GM23338 (cell line): ENCODE results near the gene CCBE1. TPM values are rescaled to one million over a fixed set of nuclear protein-coding genes. Genes with fewer than 3 reads are reported as not detected.

Source experiments
- ATAC-seq: fragments of 200-7000 bp; cut with Tn5 transposase; 3 replicates; pipeline ENCODE4 v1.9.1; 2020
- DNase-seq: peaks from one replicate; pipeline ENCODE4 v3.0.0-alpha.2; 2015; ENCODE audit warnings: low spot score
- H2AFZ ChIP-seq: fragments of 200-600 bp; sonication (generic); 2 replicates; pipeline ENCODE4 v1.8.0; 2016; ENCODE audit warnings: antibody characterized with exemption, mild to moderate bottlenecking, moderate library complexity
- H3F3A ChIP-seq: fragments of 200-600 bp; sonication (generic); replicated peaks from 2 replicates; pipeline ENCODE4 v1.8.0; 2017; ENCODE audit warnings: antibody characterized with exemption, mixed run types, low read depth
- H3K27ac ChIP-seq: fragments of 200-600 bp; sonication (generic); 2 replicates; pipeline ENCODE4 v1.6.1; 2016; ENCODE audit warnings: low read depth
- H3K27me3 ChIP-seq: fragments of 200-600 bp; sonication (generic); 2 replicates; pipeline ENCODE4 v1.8.0; 2016; ENCODE audit warnings: mild to moderate bottlenecking, mixed run types, moderate library complexity; ENCODE audit not compliant: insufficient read depth
- H3K36me3 ChIP-seq: fragments of 200-600 bp; sonication (generic); 2 replicates; pipeline ENCODE4 v1.8.0; 2016; ENCODE audit warnings: mild to moderate bottlenecking; ENCODE audit not compliant: insufficient read depth
- H3K4me1 ChIP-seq: fragments of 200-600 bp; sonication (generic); 2 replicates; pipeline ENCODE4 v1.8.0; 2016; ENCODE audit warnings: mild to moderate bottlenecking, moderate library complexity; ENCODE audit not compliant: insufficient read depth
- H3K4me2 ChIP-seq: fragments of 200-600 bp; sonication (generic); 2 replicates; pipeline ENCODE4 v1.7.1; 2017; ENCODE audit warnings: mixed run types
- H3K4me3 ChIP-seq: fragments of 200-600 bp; sonication (generic); 2 replicates; pipeline ENCODE4 v1.6.1; 2016; ENCODE audit warnings: mixed run types
- H3K79me2 ChIP-seq: fragments of 200-600 bp; sonication (generic); replicated peaks from 2 replicates; pipeline ENCODE4 v1.8.0; 2017; ENCODE audit warnings: mild to moderate bottlenecking; ENCODE audit not compliant: insufficient read depth
- H3K9me2 ChIP-seq: fragments of 200-600 bp; sonication (generic); 2 replicates; pipeline ENCODE4 v1.8.0; 2017; ENCODE audit not compliant: insufficient read depth
- H4K20me1 ChIP-seq: fragments of 200-600 bp; sonication (generic); replicated peaks from 2 replicates; pipeline ENCODE4 v1.8.0; 2017; ENCODE audit warnings: mild to moderate bottlenecking; ENCODE audit not compliant: insufficient read depth
- H3K27ac Mint-ChIP-seq: 2 replicates; pipeline ENCODE4 v1.8.0; 2020; ENCODE audit warnings: inconsistent platforms, mild to moderate bottlenecking, moderate library complexity, mixed read lengths
- H3K27me3 Mint-ChIP-seq: 3 replicates; pipeline ENCODE4 v1.8.0; 2022; ENCODE audit warnings: low read depth, mild to moderate bottlenecking, moderate library complexity, mixed read lengths, inconsistent platforms; ENCODE audit not compliant: insufficient read depth, poor library complexity
- H3K36me3 Mint-ChIP-seq: 3 replicates; pipeline ENCODE4 v1.8.0; 2021; ENCODE audit warnings: low read depth, mild to moderate bottlenecking, inconsistent platforms, moderate library complexity, mixed read lengths
- H3K4me1 Mint-ChIP-seq: 3 replicates; pipeline ENCODE4 v1.8.0; 2020; ENCODE audit warnings: mild to moderate bottlenecking, inconsistent platforms, mixed read lengths
- H3K4me3 Mint-ChIP-seq: 3 replicates; pipeline ENCODE4 v1.8.0; 2021; ENCODE audit warnings: moderate library complexity, mild to moderate bottlenecking, inconsistent platforms, mixed read lengths
- H3K9me3 Mint-ChIP-seq: 3 replicates; pipeline ENCODE4 v1.8.0; 2020; ENCODE audit warnings: moderate library complexity, mild to moderate bottlenecking, inconsistent platforms, mixed read lengths
- CREB1 ChIP-seq: fragments of 250-450 bp; sonication (Bioruptor Pico); IDR thresholded peaks from 2 replicates; pipeline ENCODE4 v1.5.0; 2020; ENCODE audit warnings: low read depth, mild to moderate bottlenecking, moderate library complexity
- EZH2 ChIP-seq: fragments of 200-600 bp; sonication (generic); IDR thresholded peaks from one replicate; pipeline ENCODE4 v1.8.0; 2017; ENCODE audit warnings: antibody characterized with exemption, mild to moderate bottlenecking, low read depth; ENCODE audit not compliant: unreplicated experiment
- EZH2phosphoT487 ChIP-seq: fragments of 200-600 bp; sonication (generic); IDR thresholded peaks from one replicate; pipeline ENCODE4 v1.8.1; 2018; ENCODE audit warnings: antibody characterized with exemption; ENCODE audit not compliant: unreplicated experiment
- JUNB ChIP-seq: IDR thresholded peaks from one replicate; pipeline ENCODE4 v1.6.1; 2016; ENCODE audit warnings: antibody characterized with exemption; ENCODE audit not compliant: unreplicated experiment
- NANOG ChIP-seq: IDR thresholded peaks from 2 replicates; pipeline ENCODE4 v1.6.1; 2016; ENCODE audit warnings: antibody characterized with exemption, borderline replicate concordance
- POLR2AphosphoS5 ChIP-seq: IDR thresholded peaks from 2 replicates; pipeline ENCODE4 v1.6.1; 2016; ENCODE audit warnings: antibody characterized with exemption, low read depth
- STAT1 ChIP-seq: IDR thresholded peaks from one replicate; pipeline ENCODE4 v1.6.1; 2016; ENCODE audit warnings: antibody characterized with exemption; ENCODE audit not compliant: unreplicated experiment
- ZNF114 ChIP-seq: fragments of 250-450 bp; sonication (Bioruptor Pico); IDR thresholded peaks from 2 replicates; pipeline ENCODE4 v1.5.0; 2020; ENCODE audit warnings: mild to moderate bottlenecking, moderate library complexity
- ZNF331 ChIP-seq: fragments of 250-450 bp; sonication (Bioruptor Pico); IDR thresholded peaks from 2 replicates; pipeline ENCODE4 v1.5.0; 2020; ENCODE audit warnings: low read depth, mild to moderate bottlenecking, moderate library complexity
- polyA plus RNA-seq: library from polyadenylated mRNA; unstranded; fragments of >200 nt; fragmentation: Nextera tagmentation; extraction: Ambion mirVana; gene quantifications from 2 replicates; pipeline ENCODE4 v1.2.1, GENCODE V29; 2016
- total RNA-seq: library from RNA; depleted of rRNA; stranded (reverse); fragments of >200 nt; shearing (Covaris generic); gene quantifications from 2 replicates; pipeline ENCODE4 v1.2.3, GENCODE V29; 2014
- TF ChIP-seq, protein P1 (sequence below), 2 experiments: fragments of 200-600 bp in 1 of 2; sonication (generic) in 1 of 2; conservative IDR thresholded peaks; 2 replicates each; pipeline versions ENCODE4 v1.5.1 to v1.6.1; 2016 to 2017; ENCODE audit warnings: antibody characterized with exemption in 2 of 2, low read depth in 2 of 2, mild to moderate bottlenecking in 2 of 2, moderate library complexity in 1 of 2
- TF ChIP-seq, protein P2 (sequence below): IDR thresholded peaks from one replicate; pipeline ENCODE4 v1.6.1; 2018; ENCODE audit warnings: antibody characterized with exemption; ENCODE audit not compliant: unreplicated experiment
- TF ChIP-seq, protein P3 (sequence below): IDR thresholded peaks from 2 replicates; pipeline ENCODE4 v1.6.1; 2016; ENCODE audit warnings: antibody characterized with exemption
- TF ChIP-seq, protein P4 (sequence below): fragments of 250-450 bp; sonication (Bioruptor Pico); IDR thresholded peaks from 2 replicates; pipeline ENCODE4 v1.5.0; 2020; ENCODE audit warnings: mild to moderate bottlenecking, moderate library complexity

Gene CCBE1
- total and polyA plus RNA-seq, 2 experiments from 2014 or later = 2.1 to 2.6 TPM

DNA sequence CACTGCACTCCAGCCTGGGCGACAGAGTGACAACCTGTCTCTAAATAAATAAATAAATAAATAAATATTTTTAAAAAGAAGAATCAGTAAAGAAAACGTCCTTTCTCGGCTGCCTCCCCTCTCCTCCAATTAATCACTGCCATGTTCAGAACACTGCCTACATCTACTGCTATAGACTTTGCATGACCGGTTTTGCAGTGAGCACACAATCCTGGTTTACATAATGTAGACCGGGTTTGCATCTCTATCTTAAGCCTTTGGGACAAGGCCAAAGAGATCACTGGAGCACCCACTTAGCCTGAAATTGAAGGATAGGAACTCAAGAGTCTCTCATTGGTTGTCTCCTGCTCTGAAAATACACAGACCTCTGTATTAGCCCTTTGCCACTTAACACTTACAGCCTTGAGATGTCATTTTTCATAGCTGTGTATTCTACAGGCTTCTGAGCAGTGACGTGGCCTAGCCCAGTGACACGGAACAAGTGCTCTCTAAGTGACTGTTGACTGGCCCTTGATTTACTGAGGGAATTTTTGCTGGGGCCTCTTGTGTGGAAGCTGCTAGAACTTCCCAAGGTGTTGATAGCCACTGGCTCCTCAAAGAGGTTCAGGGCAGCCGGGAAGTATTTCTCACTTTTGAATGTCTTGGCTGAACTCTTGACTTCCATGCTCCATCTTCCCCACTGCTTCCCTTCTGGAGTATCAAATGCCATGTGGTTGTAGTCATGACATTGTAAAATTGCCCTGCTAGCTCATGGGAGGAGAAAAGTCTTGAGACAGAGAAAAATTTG is 45.3 kb upstream of the CCBE1 start:
- Mint-ChIP-seq H3K4me1 (peaks cover 3% of the 10 kb centered on the region; the same call in 1 of the 3 replicates), H3K27me3 (peaks cover 2% of the 10 kb centered on the region), H3K9me3 (peaks cover 7% of the 10 kb centered on the region; the same call in 2 of the 3 replicates), H3K36me3 (no peaks in the 10 kb centered on the region; the same call in 2 of the 3 replicates), H3K27ac (no peak overlapping the region), H3K4me3 (no peak overlapping the region)
- no peaks in the 10 kb centered on the region for H3K79me2 ChIP-seq
- no peaks in the 10 kb centered on the region; the same call in 1 of the 2 replicates for H3K9me2 ChIP-seq
- no peak for ATAC-seq
- no peak overlapping the region for H3K4me2 ChIP-seq
- DNase-seq = no peak
- no peaks in the 10 kb centered on the region for H3K36me3 ChIP-seq
- no peak overlapping the region for H3K4me3 ChIP-seq
- H3K4me1 ChIP-seq = no peaks in the 10 kb centered on the region
- no peaks in the 10 kb centered on the region for H3K27me3 ChIP-seq
- TF ChIP-seq, protein P1, sequence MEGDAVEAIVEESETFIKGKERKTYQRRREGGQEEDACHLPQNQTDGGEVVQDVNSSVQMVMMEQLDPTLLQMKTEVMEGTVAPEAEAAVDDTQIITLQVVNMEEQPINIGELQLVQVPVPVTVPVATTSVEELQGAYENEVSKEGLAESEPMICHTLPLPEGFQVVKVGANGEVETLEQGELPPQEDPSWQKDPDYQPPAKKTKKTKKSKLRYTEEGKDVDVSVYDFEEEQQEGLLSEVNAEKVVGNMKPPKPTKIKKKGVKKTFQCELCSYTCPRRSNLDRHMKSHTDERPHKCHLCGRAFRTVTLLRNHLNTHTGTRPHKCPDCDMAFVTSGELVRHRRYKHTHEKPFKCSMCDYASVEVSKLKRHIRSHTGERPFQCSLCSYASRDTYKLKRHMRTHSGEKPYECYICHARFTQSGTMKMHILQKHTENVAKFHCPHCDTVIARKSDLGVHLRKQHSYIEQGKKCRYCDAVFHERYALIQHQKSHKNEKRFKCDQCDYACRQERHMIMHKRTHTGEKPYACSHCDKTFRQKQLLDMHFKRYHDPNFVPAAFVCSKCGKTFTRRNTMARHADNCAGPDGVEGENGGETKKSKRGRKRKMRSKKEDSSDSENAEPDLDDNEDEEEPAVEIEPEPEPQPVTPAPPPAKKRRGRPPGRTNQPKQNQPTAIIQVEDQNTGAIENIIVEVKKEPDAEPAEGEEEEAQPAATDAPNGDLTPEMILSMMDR (conservative IDR thresholded peaks at IDR 0.05; ENCODE audit: low read depth in 2 of 2) = no peak
- TF ChIP-seq ZNF114 (CRISPR knock-in tag) (no peak), ZNF331 (CRISPR knock-in tag) (no peak), CREB1 (CRISPR knock-in tag) (no peak), EZH2 (no peak), EZH2phosphoT487 (no peak), STAT1 (no peak), POLR2AphosphoS5 (no peak), JUNB (no peak), NANOG (no peak)
- TF ChIP-seq, protein P2, sequence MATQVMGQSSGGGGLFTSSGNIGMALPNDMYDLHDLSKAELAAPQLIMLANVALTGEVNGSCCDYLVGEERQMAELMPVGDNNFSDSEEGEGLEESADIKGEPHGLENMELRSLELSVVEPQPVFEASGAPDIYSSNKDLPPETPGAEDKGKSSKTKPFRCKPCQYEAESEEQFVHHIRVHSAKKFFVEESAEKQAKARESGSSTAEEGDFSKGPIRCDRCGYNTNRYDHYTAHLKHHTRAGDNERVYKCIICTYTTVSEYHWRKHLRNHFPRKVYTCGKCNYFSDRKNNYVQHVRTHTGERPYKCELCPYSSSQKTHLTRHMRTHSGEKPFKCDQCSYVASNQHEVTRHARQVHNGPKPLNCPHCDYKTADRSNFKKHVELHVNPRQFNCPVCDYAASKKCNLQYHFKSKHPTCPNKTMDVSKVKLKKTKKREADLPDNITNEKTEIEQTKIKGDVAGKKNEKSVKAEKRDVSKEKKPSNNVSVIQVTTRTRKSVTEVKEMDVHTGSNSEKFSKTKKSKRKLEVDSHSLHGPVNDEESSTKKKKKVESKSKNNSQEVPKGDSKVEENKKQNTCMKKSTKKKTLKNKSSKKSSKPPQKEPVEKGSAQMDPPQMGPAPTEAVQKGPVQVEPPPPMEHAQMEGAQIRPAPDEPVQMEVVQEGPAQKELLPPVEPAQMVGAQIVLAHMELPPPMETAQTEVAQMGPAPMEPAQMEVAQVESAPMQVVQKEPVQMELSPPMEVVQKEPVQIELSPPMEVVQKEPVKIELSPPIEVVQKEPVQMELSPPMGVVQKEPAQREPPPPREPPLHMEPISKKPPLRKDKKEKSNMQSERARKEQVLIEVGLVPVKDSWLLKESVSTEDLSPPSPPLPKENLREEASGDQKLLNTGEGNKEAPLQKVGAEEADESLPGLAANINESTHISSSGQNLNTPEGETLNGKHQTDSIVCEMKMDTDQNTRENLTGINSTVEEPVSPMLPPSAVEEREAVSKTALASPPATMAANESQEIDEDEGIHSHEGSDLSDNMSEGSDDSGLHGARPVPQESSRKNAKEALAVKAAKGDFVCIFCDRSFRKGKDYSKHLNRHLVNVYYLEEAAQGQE = no peak
- TF ChIP-seq, protein P3, sequence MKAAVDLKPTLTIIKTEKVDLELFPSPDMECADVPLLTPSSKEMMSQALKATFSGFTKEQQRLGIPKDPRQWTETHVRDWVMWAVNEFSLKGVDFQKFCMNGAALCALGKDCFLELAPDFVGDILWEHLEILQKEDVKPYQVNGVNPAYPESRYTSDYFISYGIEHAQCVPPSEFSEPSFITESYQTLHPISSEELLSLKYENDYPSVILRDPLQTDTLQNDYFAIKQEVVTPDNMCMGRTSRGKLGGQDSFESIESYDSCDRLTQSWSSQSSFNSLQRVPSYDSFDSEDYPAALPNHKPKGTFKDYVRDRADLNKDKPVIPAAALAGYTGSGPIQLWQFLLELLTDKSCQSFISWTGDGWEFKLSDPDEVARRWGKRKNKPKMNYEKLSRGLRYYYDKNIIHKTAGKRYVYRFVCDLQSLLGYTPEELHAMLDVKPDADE = no peak
- TF ChIP-seq, protein P4, sequence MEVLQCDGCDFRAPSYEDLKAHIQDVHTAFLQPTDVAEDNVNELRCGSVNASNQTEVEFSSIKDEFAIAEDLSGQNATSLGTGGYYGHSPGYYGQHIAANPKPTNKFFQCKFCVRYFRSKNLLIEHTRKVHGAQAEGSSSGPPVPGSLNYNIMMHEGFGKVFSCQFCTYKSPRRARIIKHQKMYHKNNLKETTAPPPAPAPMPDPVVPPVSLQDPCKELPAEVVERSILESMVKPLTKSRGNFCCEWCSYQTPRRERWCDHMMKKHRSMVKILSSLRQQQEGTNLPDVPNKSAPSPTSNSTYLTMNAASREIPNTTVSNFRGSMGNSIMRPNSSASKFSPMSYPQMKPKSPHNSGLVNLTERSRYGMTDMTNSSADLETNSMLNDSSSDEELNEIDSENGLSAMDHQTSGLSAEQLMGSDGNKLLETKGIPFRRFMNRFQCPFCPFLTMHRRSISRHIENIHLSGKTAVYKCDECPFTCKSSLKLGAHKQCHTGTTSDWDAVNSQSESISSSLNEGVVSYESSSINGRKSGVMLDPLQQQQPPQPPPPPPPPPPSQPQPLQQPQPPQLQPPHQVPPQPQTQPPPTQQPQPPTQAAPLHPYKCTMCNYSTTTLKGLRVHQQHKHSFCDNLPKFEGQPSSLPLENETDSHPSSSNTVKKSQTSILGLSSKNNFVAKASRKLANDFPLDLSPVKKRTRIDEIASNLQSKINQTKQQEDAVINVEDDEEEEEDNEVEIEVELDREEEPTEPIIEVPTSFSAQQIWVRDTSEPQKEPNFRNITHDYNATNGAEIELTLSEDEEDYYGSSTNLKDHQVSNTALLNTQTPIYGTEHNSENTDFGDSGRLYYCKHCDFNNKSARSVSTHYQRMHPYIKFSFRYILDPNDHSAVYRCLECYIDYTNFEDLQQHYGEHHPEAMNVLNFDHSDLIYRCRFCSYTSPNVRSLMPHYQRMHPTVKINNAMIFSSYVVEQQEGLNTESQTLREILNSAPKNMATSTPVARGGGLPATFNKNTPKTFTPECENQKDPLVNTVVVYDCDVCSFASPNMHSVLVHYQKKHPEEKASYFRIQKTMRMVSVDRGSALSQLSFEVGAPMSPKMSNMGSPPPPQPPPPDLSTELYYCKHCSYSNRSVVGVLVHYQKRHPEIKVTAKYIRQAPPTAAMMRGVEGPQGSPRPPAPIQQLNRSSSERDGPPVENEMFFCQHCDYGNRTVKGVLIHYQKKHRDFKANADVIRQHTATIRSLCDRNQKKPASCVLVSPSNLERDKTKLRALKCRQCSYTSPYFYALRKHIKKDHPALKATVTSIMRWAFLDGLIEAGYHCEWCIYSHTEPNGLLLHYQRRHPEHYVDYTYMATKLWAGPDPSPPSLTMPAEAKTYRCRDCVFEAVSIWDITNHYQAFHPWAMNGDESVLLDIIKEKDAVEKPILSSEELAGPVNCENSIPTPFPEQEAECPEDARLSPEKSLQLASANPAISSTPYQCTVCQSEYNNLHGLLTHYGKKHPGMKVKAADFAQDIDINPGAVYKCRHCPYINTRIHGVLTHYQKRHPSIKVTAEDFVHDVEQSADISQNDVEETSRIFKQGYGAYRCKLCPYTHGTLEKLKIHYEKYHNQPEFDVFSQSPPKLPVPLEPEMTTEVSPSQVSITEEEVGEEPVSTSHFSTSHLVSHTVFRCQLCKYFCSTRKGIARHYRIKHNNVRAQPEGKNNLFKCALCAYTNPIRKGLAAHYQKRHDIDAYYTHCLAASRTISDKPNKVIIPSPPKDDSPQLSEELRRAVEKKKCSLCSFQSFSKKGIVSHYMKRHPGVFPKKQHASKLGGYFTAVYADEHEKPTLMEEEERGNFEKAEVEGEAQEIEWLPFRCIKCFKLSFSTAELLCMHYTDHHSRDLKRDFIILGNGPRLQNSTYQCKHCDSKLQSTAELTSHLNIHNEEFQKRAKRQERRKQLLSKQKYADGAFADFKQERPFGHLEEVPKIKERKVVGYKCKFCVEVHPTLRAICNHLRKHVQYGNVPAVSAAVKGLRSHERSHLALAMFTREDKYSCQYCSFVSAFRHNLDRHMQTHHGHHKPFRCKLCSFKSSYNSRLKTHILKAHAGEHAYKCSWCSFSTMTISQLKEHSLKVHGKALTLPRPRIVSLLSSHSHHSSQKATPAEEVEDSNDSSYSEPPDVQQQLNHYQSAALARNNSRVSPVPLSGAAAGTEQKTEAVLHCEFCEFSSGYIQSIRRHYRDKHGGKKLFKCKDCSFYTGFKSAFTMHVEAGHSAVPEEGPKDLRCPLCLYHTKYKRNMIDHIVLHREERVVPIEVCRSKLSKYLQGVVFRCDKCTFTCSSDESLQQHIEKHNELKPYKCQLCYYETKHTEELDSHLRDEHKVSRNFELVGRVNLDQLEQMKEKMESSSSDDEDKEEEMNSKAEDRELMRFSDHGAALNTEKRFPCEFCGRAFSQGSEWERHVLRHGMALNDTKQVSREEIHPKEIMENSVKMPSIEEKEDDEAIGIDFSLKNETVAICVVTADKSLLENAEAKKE (CRISPR knock-in tag) = no peak
- H3K27ac ChIP-seq = no peak overlapping the region
- no peaks in the 10 kb centered on the region for H4K20me1 ChIP-seq
- 0 out of 2 replicates have a peak overlapping the region, but pooled peaks have one; percentile 43 for H2AFZ ChIP-seq
- no peaks in the 10 kb centered on the region for H3F3A ChIP-seq
